Immature natural killer cell (primary cell): Measurements from ENCODE around the gene FAM227A. TPM values are rescaled to one million over a fixed set of nuclear protein-coding genes. Genes with fewer than 3 reads are reported as not detected.

Experiments
- DNase-seq, 3 donors: peaks; one replicate each; pipeline ENCODE4 v3.0.0; 2022; ENCODE audit warnings: mixed read lengths in 1 of 3
- H3K27ac Mint-ChIP-seq, 6 donors: one replicate each; pipeline ENCODE4 v1.8.0; 2020; ENCODE audit warnings: mixed read lengths in 6 of 6, mild to moderate bottlenecking in 5 of 6, inconsistent platforms in 4 of 6, moderate library complexity in 3 of 6
- H3K27me3 Mint-ChIP-seq, 3 donors: one replicate each; pipeline ENCODE4 v1.8.0; 2020 to 2021; ENCODE audit warnings: low read depth in 3 of 3, mild to moderate bottlenecking in 3 of 3, mixed read lengths in 3 of 3, moderate library complexity in 3 of 3, inconsistent platforms in 1 of 3
- H3K36me3 Mint-ChIP-seq, 3 donors: one replicate each; pipeline ENCODE4 v1.8.0; 2020; ENCODE audit warnings: mixed read lengths in 3 of 3, inconsistent platforms in 2 of 3, mild to moderate bottlenecking in 2 of 3
- H3K4me1 Mint-ChIP-seq, 2 donors: one replicate each; pipeline ENCODE4 v1.8.0; 2020; ENCODE audit warnings: inconsistent platforms in 2 of 2, mild to moderate bottlenecking in 2 of 2, mixed read lengths in 2 of 2, moderate library complexity in 1 of 2
- H3K4me3 Mint-ChIP-seq, 5 donors: one replicate each; pipeline ENCODE4 v1.8.0; 2020; ENCODE audit warnings: mild to moderate bottlenecking in 5 of 5, mixed read lengths in 5 of 5, inconsistent platforms in 3 of 5, moderate library complexity in 3 of 5
- H3K9me3 Mint-ChIP-seq, 6 donors: one replicate each; pipeline ENCODE4 v1.8.0; 2020; ENCODE audit warnings: mild to moderate bottlenecking in 6 of 6, mixed read lengths in 6 of 6, inconsistent platforms in 4 of 6, moderate library complexity in 3 of 6
- polyA plus RNA-seq, 3 donors: library from polyadenylated mRNA; unstranded; fragments of 300-500 nt; fragmentation: Illumina TruSeq; gene quantifications; one replicate each; pipeline ENCODE4 v1.2.3, GENCODE V29; 2021

FAM227A gene
- polyA plus RNA-seq, 3 donors from 2014 or later = not detected

DNA sequence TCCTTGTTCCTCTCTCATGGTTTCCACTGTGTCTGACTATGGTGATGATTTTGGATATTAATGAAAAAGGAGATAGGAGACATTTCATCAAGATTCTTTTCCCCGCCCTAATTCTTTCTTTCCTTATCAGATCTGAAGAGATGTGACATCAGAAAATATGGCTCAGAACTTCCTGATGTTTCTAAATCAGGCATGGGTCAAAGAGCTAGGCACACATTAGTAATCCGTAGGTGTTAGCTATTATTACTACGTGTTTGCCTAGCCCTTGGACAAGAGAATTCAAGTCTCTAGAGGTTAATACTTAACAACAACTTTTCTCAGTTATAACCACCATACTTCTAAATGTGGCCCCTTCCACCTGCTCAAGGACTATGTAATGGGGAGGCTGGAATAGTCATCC is 38.7 kb upstream of the FAM227A start:
- Mint-ChIP-seq H3K36me3 (peaks cover 0 to 23% (median 7%) of the 10 kb centered on the region in 3 donors), H3K27ac (peak overlapping the region in 2 of 6 donors; percentile 29 to 75), H3K4me1 (peaks cover 37 to 68% of the 10 kb centered on the region in 2 donors), H3K4me3 (no peak overlapping the region), H3K27me3 (peaks cover 0 to 14% (median 9%) of the 10 kb centered on the region in 3 donors), H3K9me3 (no peaks in the 10 kb centered on the region)
- DNase-seq = no peak

DNA sequence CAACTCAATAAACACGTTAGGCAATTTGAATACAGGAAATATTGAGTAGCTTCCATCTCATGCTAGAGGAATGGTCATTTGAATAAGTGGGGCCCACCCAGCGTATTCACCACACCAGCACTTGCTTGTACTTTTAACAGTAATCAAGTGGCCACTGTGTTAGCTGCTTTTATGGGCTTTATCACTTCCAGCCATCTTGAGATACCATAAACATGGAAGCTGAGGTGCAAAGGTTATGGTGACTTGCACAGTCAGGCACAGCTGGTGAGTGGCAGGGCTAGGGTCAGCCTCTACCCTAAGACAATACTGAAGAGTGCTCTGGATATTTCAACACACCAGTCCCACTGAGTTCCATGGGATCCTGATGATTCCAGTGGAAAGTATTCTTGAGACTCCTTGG is 37.9 kb upstream of the FAM227A start:
- no peaks in the 10 kb centered on the region for H3K9me3 Mint-ChIP-seq
- DNase-seq = no peak
- H3K27me3 Mint-ChIP-seq = peaks cover 0 to 7% (median under 1%) of the 10 kb centered on the region in 3 donors
- H3K27ac Mint-ChIP-seq = peak overlapping the region in 2 of 6 donors; percentile 12 to 28
- peaks cover 0 to 25% (median 11%) of the 10 kb centered on the region in 3 donors for H3K36me3 Mint-ChIP-seq
- no peak overlapping the region for H3K4me3 Mint-ChIP-seq
- H3K4me1 Mint-ChIP-seq = peaks cover 28 to 59% of the 10 kb centered on the region in 2 donors

DNA sequence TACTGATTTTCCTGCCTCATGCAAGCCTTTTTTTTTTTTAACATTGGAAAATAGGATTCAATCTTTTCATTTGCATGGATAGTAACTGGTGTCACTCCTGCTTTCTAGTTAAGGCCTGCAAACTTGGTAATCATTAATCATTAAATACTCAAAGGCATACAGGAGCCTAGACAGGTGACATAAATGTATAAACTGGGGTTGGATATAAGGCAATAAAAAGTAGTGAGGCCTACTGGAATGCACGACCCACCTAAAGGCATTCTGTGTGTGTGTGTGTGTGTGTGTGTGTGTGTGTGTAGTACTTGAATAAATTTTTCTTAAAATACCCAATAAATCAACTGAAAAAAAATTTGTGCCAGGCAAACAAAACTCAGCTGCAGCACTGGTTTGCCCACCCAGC is 33.5 kb upstream of the FAM227A start:
- peaks cover 1 to 21% of the 10 kb centered on the region in 2 donors for H3K4me1 Mint-ChIP-seq
- H3K4me3 Mint-ChIP-seq = no peak overlapping the region
- H3K9me3 Mint-ChIP-seq = no peaks in the 10 kb centered on the region
- no peak for DNase-seq
- peaks cover 0 to 27% (median 11%) of the 10 kb centered on the region in 3 donors for H3K36me3 Mint-ChIP-seq
- H3K27ac Mint-ChIP-seq = peak overlapping the region in 1 of 6 donors; percentile 7
- peaks cover 0 to 3% (median 0%) of the 10 kb centered on the region in 3 donors for H3K27me3 Mint-ChIP-seq

DNA sequence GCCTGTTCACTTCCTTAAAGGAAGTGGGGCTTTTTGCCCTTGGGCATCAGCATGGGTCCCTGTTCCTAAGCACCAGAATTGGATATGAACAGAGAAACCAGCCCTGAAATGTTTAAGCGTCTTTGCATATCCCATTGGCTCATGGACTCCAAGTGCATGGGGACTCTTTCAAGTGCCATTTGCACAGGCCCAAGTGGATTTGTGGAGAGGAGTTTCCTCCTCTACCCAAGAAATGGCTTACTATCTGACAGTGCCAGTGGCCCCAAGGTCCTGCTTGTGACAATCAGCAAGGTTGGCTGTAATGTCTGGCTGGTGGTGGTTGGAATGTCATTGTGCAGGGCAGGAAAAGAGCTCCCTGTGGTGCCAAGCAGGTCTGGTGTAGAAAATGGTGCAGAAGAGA is 29.6 kb upstream of the FAM227A start:
- H3K27me3 Mint-ChIP-seq = peaks cover 3 to 9% (median 3%) of the 10 kb centered on the region in 3 donors
- H3K4me3 Mint-ChIP-seq = no peak overlapping the region
- DNase-seq = no peak
- H3K27ac Mint-ChIP-seq = peak overlapping the region in 1 of 6 donors; percentile 12
- no peaks in the 10 kb centered on the region for H3K9me3 Mint-ChIP-seq
- peaks cover 3 to 23% (median 6%) of the 10 kb centered on the region in 3 donors for H3K36me3 Mint-ChIP-seq
- peaks cover 20 to 25% of the 10 kb centered on the region in 2 donors for H3K4me1 Mint-ChIP-seq

DNA sequence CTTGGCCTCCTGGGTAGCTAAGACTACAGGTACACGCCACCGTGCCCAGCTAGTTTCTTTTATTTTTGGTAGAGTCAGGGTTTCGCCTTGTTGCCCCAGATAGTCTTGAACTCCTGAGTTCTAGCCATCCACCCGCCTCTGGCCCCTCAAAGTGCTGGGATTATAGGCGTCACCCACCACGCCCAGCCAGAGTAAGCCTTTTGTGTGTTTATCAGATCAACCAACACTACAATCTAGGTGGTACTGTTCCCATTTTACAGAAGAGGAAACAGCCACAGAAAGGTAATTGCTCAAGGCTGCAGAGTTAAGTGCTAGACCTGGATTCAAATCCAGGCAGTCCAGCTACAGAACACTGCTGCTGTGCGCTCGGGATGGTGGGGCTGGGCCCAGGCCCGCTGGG is 28.7 kb upstream of the FAM227A start:
- Mint-ChIP-seq H3K27me3 (peaks cover 3 to 9% (median 3%) of the 10 kb centered on the region in 3 donors), H3K4me3 (no peak overlapping the region), H3K9me3 (no peaks in the 10 kb centered on the region), H3K27ac (no peak overlapping the region), H3K36me3 (peaks cover 3 to 21% (median 6%) of the 10 kb centered on the region in 3 donors), H3K4me1 (peaks cover 20 to 25% of the 10 kb centered on the region in 2 donors)
- DNase-seq = no peak

DNA sequence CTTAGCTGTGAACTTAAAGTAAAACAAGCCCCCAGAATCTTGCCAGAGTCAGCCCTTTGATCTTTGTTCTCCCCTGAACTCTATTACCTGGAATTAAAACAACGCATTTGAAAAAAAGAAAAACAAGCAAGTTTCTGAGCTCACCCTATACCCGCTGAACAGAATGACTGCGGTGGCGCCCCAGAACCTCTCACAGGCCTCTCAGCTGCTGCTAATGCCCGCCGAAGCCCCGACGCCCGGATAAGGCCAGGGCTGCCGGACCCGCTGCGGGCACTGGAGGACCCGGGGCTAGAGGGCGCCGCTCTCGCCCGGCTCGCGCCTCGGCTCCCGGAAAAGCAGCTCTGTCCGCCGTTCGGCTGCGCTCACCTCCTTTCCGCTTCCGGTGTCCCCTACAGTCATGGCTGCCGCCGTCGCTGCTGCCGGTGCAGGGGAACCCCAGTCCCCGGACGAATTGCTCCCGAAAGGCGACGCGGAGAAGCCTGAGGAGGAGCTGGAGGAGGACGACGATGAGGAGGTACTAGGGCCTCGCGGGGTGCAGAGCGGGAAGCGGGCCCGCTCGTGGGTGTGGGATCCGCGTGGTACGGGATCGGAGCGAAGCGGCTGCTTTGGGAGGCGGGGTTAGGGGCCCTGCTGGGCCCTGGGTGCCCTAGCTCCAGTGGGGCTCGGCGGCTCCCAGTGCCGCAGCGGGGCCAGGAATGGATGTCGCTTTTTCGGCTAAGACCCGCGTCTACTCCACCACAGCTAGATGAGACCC is 25.6 kb upstream of the FAM227A start, which contains the start of gene TOMM22:
TSS of gene TOMM22 (plus strand) at position 376 of the 754 bp plus-strand sequence. CDS start at position 398, 22 bp downstream.
- H3K36me3 Mint-ChIP-seq = peaks cover 0 to 20% (median 6%) of the 10 kb centered on the region in 3 donors
- H3K27ac Mint-ChIP-seq = peak within 1 kb of the TSS; percentile 94 to 98 (median 96)
- peaks cover 3 to 9% (median 6%) of the 10 kb centered on the region in 3 donors for H3K27me3 Mint-ChIP-seq
- peak within 1 kb of the TSS; percentile 97 to 99 (median 99) for H3K4me3 Mint-ChIP-seq
- DNase-seq = peak; percentile 83 to 86 (median 84)
- no peaks in the 10 kb centered on the region for H3K9me3 Mint-ChIP-seq
- H3K4me1 Mint-ChIP-seq = peaks cover 20 to 25% of the 10 kb centered on the region in 2 donors

DNA sequence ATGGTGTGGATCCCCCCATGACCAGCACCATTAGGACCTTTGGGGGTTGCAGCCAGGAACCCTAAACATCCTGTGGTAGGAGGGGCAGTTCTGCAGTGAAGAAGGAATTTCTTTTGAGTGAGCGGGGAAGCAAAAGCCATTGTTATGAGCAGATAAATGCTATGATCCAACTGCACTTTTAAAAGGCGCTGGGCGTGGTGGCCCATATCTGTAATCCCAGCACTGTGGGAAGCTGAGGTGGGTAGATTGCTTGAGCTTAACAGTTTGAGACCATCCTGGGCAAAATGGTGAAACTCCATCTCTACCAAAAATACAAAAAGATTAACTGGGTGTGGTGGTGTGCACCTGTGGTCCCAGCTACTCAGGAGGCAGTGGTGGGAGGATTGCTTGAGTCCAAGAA is 19.6 kb upstream of the FAM227A start:
- peaks cover 6 to 10% (median 7%) of the 10 kb centered on the region in 3 donors for H3K36me3 Mint-ChIP-seq
- H3K4me3 Mint-ChIP-seq = no peak overlapping the region
- peak overlapping the region in 1 of 6 donors; percentile 14 for H3K27ac Mint-ChIP-seq
- H3K4me1 Mint-ChIP-seq = no peaks in the 10 kb centered on the region
- no peak for DNase-seq
- peaks cover 1 to 4% (median 1%) of the 10 kb centered on the region in 3 donors for H3K27me3 Mint-ChIP-seq
- H3K9me3 Mint-ChIP-seq = no peaks in the 10 kb centered on the region

DNA sequence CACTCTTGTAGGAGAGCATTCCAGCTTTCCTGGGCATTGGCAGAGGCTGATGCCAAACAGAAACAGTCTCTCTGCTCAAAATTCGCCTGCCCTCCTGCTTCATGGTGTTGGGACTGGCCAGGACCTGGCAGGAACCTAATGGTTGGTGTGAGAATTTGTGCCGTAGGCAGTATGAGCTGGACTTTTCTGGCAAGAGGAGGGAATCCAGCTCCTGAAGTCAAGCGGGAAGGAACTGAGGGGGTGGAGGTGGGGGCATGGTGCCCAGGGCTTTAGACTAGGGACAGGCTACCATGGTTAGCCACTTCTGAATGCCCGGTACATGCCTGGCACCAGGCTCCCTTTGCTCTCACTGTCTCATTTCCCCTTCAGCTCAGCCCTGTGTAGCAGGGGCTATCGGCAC is 18.7 kb upstream of the FAM227A start:
- no peaks in the 10 kb centered on the region for H3K9me3 Mint-ChIP-seq
- DNase-seq = no peak
- H3K4me3 Mint-ChIP-seq = no peak overlapping the region
- no peak overlapping the region for H3K27ac Mint-ChIP-seq
- H3K27me3 Mint-ChIP-seq = peaks cover 1 to 4% (median 1%) of the 10 kb centered on the region in 3 donors
- no peaks in the 10 kb centered on the region for H3K4me1 Mint-ChIP-seq
- peaks cover 11 to 14% (median 12%) of the 10 kb centered on the region in 3 donors for H3K36me3 Mint-ChIP-seq

DNA sequence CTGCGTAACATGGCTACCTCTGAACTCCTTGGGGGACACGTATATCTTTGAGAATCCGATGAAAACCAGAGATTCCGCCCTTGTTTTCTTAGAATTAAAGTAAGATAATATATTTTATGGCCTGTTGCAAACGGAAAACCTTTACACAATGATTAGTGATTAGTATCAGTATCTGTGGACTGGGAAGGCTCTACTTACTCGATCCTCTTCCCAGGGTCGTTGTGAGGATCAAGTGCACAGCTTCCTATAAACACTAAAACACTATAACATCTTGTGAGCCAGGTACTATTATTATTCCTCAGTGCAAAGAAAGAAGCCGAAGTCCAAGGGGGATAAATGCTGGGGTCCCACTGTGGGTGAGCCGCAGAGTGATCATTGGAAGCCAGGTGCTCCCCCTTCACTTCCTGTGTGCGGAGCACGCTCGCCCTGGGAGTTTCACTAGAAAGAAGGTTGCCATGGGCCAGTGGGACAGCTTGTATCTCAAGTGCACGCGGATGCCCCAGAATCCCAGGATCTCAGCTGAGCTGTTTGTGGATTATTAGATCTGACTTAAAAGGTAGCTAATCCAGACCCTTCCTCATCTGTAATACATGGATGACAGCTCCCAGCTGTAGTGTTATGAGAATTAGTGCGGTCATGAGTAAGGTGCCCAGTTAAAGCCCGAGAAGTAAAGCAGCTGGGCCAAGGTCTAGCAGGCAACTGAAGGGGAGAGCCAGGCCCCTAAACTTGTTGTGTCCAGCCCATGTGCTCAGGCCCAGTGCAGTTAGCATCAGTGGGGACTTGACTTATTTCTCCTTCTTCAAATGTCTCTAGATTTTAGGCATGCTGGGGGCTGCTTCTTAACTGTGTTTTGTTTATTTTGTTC is 1.1 kb upstream of the FAM227A start:
- Mint-ChIP-seq H3K9me3 (no peaks in the 10 kb centered on the region), H3K4me1 (peaks cover 15 to 23% of the 10 kb centered on the region in 2 donors), H3K4me3 (peak overlapping the region; percentile 91 to 98 (median 96)), H3K27me3 (peaks cover 2 to 9% (median 4%) of the 10 kb centered on the region in 3 donors), H3K36me3 (no peaks in the 10 kb centered on the region), H3K27ac (peak overlapping the region; percentile 94 to 100 (median 98))
- peak; percentile 7 to 26 (median 16) for DNase-seq

DNA sequence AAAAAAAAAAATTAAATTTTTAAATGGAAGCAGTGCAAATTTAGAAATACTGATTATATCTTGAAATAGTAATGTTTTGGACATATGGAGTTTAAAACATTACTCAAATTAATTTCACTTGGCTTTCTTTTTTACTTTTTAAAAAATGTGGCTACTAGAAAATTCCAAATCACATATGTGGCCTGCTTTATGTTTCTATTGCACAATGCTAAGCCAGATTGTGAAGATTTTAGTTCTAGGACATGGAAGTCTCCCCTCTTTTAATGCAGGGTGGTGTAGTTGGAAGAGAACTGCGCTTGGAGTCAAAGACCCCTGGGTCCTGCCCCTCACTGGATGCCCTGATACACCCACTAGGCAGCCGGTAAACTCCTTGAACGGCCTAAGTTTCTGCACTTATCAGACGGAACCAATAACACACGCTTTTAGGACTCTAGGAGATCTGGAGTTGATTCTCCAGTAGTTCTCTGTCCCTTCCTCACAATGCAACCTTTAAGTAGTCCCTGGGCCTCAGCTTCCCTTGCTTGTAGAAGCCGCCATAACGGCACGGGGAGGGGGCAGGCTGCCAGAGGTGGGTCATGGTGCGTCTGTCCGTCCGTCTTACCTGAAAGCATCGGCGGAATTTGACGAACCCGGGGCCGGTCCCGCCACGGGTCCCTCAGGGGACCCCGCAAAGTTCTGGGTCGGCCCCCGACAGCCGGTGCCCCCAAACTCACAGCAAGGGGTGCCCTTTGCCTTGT is 505 bp downstream of the FAM227A start:
- no peak for DNase-seq
- peaks cover 15 to 23% of the 10 kb centered on the region in 2 donors for H3K4me1 Mint-ChIP-seq
- no peaks in the 10 kb centered on the region for H3K9me3 Mint-ChIP-seq
- H3K4me3 Mint-ChIP-seq = peak overlapping the region; percentile 91 to 98 (median 96)
- peaks cover 2 to 12% (median 4%) of the 10 kb centered on the region in 3 donors for H3K27me3 Mint-ChIP-seq
- no peaks in the 10 kb centered on the region for H3K36me3 Mint-ChIP-seq
- H3K27ac Mint-ChIP-seq = peak overlapping the region; percentile 94 to 100 (median 98)

DNA sequence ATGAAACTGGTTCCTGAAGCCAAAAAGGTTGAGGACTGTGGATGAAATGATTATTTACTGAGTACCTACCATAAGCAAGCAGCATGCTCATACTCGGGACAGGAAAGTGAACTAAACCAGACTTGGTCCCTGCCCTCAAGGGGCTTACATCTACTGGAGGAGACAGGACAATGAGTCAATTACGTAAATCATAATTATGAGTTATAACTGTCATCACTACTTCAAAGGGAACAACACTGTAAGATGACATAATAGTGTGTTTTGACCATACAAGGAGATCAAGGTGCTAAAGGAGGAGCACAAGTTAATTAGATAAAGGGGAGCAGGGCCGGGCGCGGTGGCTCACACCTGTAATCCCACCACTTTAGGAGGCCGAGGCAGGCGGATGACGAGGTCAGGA is 2.5 kb downstream of the FAM227A start:
- peak overlapping the region in 1 of 5 donors; percentile 4 for H3K4me3 Mint-ChIP-seq
- H3K36me3 Mint-ChIP-seq = no peaks in the 10 kb centered on the region
- no peaks in the 10 kb centered on the region for H3K9me3 Mint-ChIP-seq
- peaks cover 15 to 23% of the 10 kb centered on the region in 2 donors for H3K4me1 Mint-ChIP-seq
- H3K27me3 Mint-ChIP-seq = peaks cover 6 to 14% (median 6%) of the 10 kb centered on the region in 3 donors
- no peak overlapping the region for H3K27ac Mint-ChIP-seq
- DNase-seq = no peak

DNA sequence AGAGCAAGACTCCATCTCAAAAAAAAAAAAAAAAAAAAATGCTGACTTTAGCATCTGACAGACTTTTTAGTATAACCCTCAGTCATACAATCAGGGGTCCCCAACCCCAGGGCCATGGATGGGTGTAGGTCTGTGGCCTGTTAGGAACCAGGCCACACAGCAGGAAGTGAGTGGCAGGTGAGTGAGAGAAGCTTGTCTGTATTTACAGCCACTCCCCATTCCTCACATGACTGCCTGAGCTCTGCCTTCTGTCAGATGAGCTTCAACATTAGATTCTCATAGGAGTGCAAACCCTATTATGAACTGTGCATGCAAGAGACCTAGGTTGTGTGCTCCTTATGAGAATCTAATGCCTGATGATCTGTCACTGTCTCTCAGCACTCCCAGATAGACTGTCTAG is 3.3 kb downstream of the FAM227A start:
- H3K36me3 Mint-ChIP-seq = no peaks in the 10 kb centered on the region
- H3K27me3 Mint-ChIP-seq = peaks cover 6 to 14% (median 11%) of the 10 kb centered on the region in 3 donors
- no peak for DNase-seq
- H3K4me3 Mint-ChIP-seq = no peak overlapping the region
- H3K27ac Mint-ChIP-seq = no peak overlapping the region
- H3K4me1 Mint-ChIP-seq = peaks cover 15 to 20% of the 10 kb centered on the region in 2 donors
- H3K9me3 Mint-ChIP-seq = no peaks in the 10 kb centered on the region
